HepG2 (cell line): ENCODE data around the gene RASA4B. TPM values are rescaled to one million over a fixed set of nuclear protein-coding genes. Genes with fewer than 3 reads are reported as not detected.
A peak's percentile ranks its signal among the peaks of the same experiment; 100 is the strongest.

Source experiments
- ATF7-NPFF ChIP-seq: sonication (generic); formaldehyde crosslinking; IDR thresholded peaks from 2 replicates; pipeline ENCODE4 v1.8.1; 2023; ENCODE audit warnings: mild to moderate bottlenecking, low read depth, missing genetic modification reagents, moderate library complexity
- CEBPG ChIP-seq: IDR thresholded peaks from 2 replicates; pipeline ENCODE4 v1.6.1; 2016
- ELF3 ChIP-seq: IDR thresholded peaks from 2 replicates; pipeline ENCODE4 v1.6.1; 2016; ENCODE audit warnings: missing genetic modification reagents, missing compliant biosample characterization
- FOXK2 ChIP-seq: fragments of 450-650 bp; IDR thresholded peaks from 2 replicates; pipeline ENCODE4 v1.6.1; 2016
- IRX3 ChIP-seq: sonication (generic); formaldehyde crosslinking; IDR thresholded peaks from 2 replicates; pipeline ENCODE4 v1.8.1; 2023; ENCODE audit warnings: mild to moderate bottlenecking, low read depth, missing genetic modification reagents, borderline replicate concordance
- MAFK ChIP-seq, 2 experiments: IDR thresholded peaks in 1 of 2; conservative IDR thresholded peaks in 1 of 2; 2 replicates each; pipeline ENCODE4 v1.6.1; 2011; ENCODE audit warnings: improper control_type of control experiment in 2 of 2, low read length in 2 of 2
- NR2C2 ChIP-seq: sonication (generic); formaldehyde crosslinking; IDR thresholded peaks from 2 replicates; pipeline ENCODE4 v1.4.0; 2020; ENCODE audit warnings: missing genetic modification reagents, mild to moderate bottlenecking, moderate library complexity, borderline replicate concordance
- PATZ1 ChIP-seq: sonication (generic); formaldehyde crosslinking; IDR thresholded peaks from 2 replicates; pipeline ENCODE4 v1.4.0; 2020; ENCODE audit warnings: missing genetic modification reagents
- RAD21 ChIP-seq: fragments of 450-650 bp; formaldehyde crosslinking; IDR thresholded peaks from 2 replicates; pipeline ENCODE4 v1.5.0; 2020; ENCODE audit warnings: mild to moderate bottlenecking
- TCF7L2 ChIP-seq: IDR thresholded peaks from 2 replicates; pipeline ENCODE4 v1.6.1; 2011; ENCODE audit warnings: mild to moderate bottlenecking, low read depth, low read length, moderate library complexity
- ZBTB7B ChIP-seq: sonication (generic); formaldehyde crosslinking; IDR thresholded peaks from 2 replicates; pipeline ENCODE4 v1.4.0; 2020; ENCODE audit warnings: missing genetic modification reagents
- ZC3H13 ChIP-seq: sonication (generic); formaldehyde crosslinking; IDR thresholded peaks from 2 replicates; pipeline ENCODE4 v1.8.1; 2023; ENCODE audit warnings: mild to moderate bottlenecking, missing genetic modification reagents, moderate library complexity
- ZC3H4 ChIP-seq: sonication (generic); formaldehyde crosslinking; IDR thresholded peaks from 2 replicates; pipeline ENCODE4 v1.4.0; 2020; ENCODE audit warnings: missing genetic modification reagents, borderline replicate concordance
- ZFP1 ChIP-seq: IDR thresholded peaks from 2 replicates; pipeline ENCODE4 v1.6.1; 2016
- ZFP90 ChIP-seq: sonication (generic); formaldehyde crosslinking; IDR thresholded peaks from 2 replicates; pipeline ENCODE4 v1.8.0; 2022; ENCODE audit warnings: missing genetic modification reagents, mild to moderate bottlenecking, inconsistent platforms, borderline replicate concordance
- ZGPAT ChIP-seq: IDR thresholded peaks from 2 replicates; pipeline ENCODE4 v1.6.1; 2016; ENCODE audit warnings: mild to moderate bottlenecking
- ZNF20 ChIP-seq: sonication (generic); formaldehyde crosslinking; IDR thresholded peaks from 2 replicates; pipeline ENCODE4 v1.4.0; 2020; ENCODE audit warnings: mild to moderate bottlenecking, moderate library complexity, missing genetic modification reagents
- ZNF253 ChIP-seq: sonication (generic); formaldehyde crosslinking; IDR thresholded peaks from 2 replicates; pipeline ENCODE4 v1.8.0; 2022; ENCODE audit warnings: mild to moderate bottlenecking, missing genetic modification reagents, borderline replicate concordance
- ZNF274 ChIP-seq: sonication (generic); formaldehyde crosslinking; IDR thresholded peaks from 2 replicates; pipeline ENCODE4 v1.5.1; 2020; ENCODE audit warnings: mild to moderate bottlenecking, missing genetic modification reagents
- ZNF484 ChIP-seq: sonication (generic); formaldehyde crosslinking; IDR thresholded peaks from 2 replicates; pipeline ENCODE4 v1.5.1; 2020; ENCODE audit warnings: mild to moderate bottlenecking, low read depth, missing genetic modification reagents, borderline replicate concordance
- ZNF605 ChIP-seq: sonication (generic); formaldehyde crosslinking; IDR thresholded peaks from 2 replicates; pipeline ENCODE4 v1.8.0; 2022; ENCODE audit warnings: mild to moderate bottlenecking, missing genetic modification reagents
- ZNF781 ChIP-seq: sonication (generic); formaldehyde crosslinking; IDR thresholded peaks from 2 replicates; pipeline ENCODE4 v1.5.1; 2020; ENCODE audit warnings: borderline replicate concordance, mild to moderate bottlenecking, missing genetic modification reagents; ENCODE audit errors: not compliant biosample characterization
- polyA plus RNA-seq, 8 experiments: library from polyadenylated mRNA; depleted of rRNA in 3 of 8; stranded (reverse) in 7 of 8; unstranded in 1 of 8; fragments of >200 nt; fragmentation: Illumina TruSeq in 4 of 8; extraction: Trizol in 4 of 8; gene quantifications; 2 replicates each; pipeline versions ENCODE4 v1.2.1 to v1.2.3, GENCODE V29; 2011 to 2016; ENCODE audit warnings: low read depth in 4 of 8, missing spikeins in 1 of 8, mixed read lengths in 1 of 8; ENCODE audit not compliant: insufficient read depth in 1 of 8
- total RNA-seq, 5 experiments: library from RNA; depleted of rRNA; stranded (reverse); fragments of >200 nt; fragmentation: Illumina TruSeq; extraction: Trizol; gene quantifications; 2 replicates each; pipeline ENCODE4 v1.2.3, GENCODE V29; 2016; ENCODE audit warnings: low read depth in 1 of 5
- TF ChIP-seq, protein P1 (sequence below), 2 experiments: IDR thresholded peaks; 2 replicates each; pipeline ENCODE4 v1.6.1; 2011 to 2012; ENCODE audit warnings: low read length in 2 of 2, borderline replicate concordance in 1 of 2, low read depth in 1 of 2, mild to moderate bottlenecking in 1 of 2, moderate library complexity in 1 of 2
- TF ChIP-seq, protein P2 (sequence below): IDR thresholded peaks from 2 replicates; pipeline ENCODE4 v1.6.1; 2016

RASA4B gene
- total and polyA plus RNA-seq, 2 of the 13 experiments (the other 11 are each of a cell fraction or from before 2014, with no cell fraction given), result 0.82 to 1.3 TPM

DNA sequence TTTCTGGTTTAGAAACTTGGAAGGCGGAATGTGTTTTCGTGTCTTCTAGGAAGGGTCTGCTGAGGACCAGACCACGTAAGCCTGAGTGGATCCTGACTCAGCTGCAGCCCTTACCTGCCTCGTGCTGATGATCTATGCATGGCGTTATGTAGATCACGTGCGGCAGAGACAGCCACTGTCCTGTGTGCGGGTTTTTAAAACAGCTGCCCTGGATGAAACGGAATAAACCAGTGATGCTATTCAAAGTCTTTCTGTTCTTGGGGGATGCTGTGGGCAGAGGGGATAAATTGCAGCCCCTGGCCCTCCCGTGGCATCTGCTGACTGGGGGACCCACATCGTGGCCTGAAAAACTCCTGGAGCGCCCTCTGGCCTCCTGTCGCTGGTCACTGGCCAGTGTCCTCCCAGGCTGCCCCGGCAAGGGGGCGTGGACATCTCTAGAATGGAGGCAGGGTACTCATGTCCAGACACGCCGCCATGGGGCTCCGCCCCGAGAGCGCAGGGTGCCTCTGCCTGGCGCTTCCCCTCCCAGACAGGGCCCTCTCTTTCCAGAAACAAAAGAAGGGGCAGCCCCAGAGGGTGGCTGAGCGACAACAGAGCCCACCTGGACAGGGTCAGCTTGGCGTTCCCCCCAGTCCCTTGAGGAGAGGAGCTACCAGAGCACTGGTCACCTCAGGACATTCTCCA is 66.1 kb downstream of the RASA4B start (continued):
- TF ChIP-seq ZC3H13, result no peak
- TF ChIP-seq ZBTB7B, result 0 out of 2 replicates have a peak, but pooled peaks have one; percentile 31
- TF ChIP-seq ZNF484 (CRISPR knock-in tag), result no peak
- TF ChIP-seq ZNF605, result no peak
- TF ChIP-seq NR2C2, result no peak
- no peak for TF ChIP-seq TCF7L2
- peak; percentile 29; the same call in 1 of the 2 replicates for TF ChIP-seq ZGPAT (CRISPR knock-in tag)
- TF ChIP-seq ZFP1, result no peak
- TF ChIP-seq, protein P1, sequence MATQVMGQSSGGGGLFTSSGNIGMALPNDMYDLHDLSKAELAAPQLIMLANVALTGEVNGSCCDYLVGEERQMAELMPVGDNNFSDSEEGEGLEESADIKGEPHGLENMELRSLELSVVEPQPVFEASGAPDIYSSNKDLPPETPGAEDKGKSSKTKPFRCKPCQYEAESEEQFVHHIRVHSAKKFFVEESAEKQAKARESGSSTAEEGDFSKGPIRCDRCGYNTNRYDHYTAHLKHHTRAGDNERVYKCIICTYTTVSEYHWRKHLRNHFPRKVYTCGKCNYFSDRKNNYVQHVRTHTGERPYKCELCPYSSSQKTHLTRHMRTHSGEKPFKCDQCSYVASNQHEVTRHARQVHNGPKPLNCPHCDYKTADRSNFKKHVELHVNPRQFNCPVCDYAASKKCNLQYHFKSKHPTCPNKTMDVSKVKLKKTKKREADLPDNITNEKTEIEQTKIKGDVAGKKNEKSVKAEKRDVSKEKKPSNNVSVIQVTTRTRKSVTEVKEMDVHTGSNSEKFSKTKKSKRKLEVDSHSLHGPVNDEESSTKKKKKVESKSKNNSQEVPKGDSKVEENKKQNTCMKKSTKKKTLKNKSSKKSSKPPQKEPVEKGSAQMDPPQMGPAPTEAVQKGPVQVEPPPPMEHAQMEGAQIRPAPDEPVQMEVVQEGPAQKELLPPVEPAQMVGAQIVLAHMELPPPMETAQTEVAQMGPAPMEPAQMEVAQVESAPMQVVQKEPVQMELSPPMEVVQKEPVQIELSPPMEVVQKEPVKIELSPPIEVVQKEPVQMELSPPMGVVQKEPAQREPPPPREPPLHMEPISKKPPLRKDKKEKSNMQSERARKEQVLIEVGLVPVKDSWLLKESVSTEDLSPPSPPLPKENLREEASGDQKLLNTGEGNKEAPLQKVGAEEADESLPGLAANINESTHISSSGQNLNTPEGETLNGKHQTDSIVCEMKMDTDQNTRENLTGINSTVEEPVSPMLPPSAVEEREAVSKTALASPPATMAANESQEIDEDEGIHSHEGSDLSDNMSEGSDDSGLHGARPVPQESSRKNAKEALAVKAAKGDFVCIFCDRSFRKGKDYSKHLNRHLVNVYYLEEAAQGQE (IDR thresholded peaks at IDR 0.05; ENCODE audit: borderline replicate concordance in 1 of 2, low read depth in 1 of 2, low read length in 2 of 2), result no peak
- peak; percentile 24; the same call in 1 of the 2 replicates for TF ChIP-seq RAD21 (CRISPR knock-in tag)
- TF ChIP-seq, protein P2, sequence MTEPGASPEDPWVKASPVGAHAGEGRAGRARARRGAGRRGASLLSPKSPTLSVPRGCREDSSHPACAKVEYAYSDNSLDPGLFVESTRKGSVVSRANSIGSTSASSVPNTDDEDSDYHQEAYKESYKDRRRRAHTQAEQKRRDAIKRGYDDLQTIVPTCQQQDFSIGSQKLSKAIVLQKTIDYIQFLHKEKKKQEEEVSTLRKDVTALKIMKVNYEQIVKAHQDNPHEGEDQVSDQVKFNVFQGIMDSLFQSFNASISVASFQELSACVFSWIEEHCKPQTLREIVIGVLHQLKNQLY (CRISPR knock-in tag), result no peak
- TF ChIP-seq ZFP90 (CRISPR knock-in tag), result peak; percentile 38; the same call in 1 of the 2 replicates
- no peak for TF ChIP-seq ATF7-NPFF (CRISPR knock-in tag)
- TF ChIP-seq IRX3 (CRISPR knock-in tag), result no peak
- 0 out of 2 replicates have a peak, but pooled peaks have one; percentile 6 for TF ChIP-seq CEBPG (CRISPR knock-in tag)
- TF ChIP-seq ZNF20 (CRISPR knock-in tag), result no peak
- no peak for TF ChIP-seq ZC3H4 (CRISPR knock-in tag)
- TF ChIP-seq ZNF781 (CRISPR knock-in tag), result peak; percentile 56
- peak; percentile 35 for TF ChIP-seq PATZ1
- TF ChIP-seq ZNF253 (CRISPR knock-in tag), result no peak
- no peak for TF ChIP-seq ZNF274 (CRISPR knock-in tag)
- no peak for TF ChIP-seq ELF3 (CRISPR knock-in tag)
- TF ChIP-seq MAFK (conservative IDR thresholded peaks at IDR 0.05 in 1 of 2, IDR thresholded peaks at IDR 0.05 in 1 of 2; ENCODE audit: low read length in 2 of 2), result no peak
- TF ChIP-seq FOXK2, result no peak
